Esophagus muscularis mucosa (tissue), 4 donors: ENCODE results near the gene RNF7. TPM values are rescaled to one million over a fixed set of nuclear protein-coding genes. Genes with fewer than 3 reads are reported as not detected.
"Not testable (repeated sequence)": the region's sequence is repeated elsewhere in the genome, so short reads cannot be mapped to it uniquely, and the experiment has no call there.

ENCODE experiments used
- DNase-seq: peaks from one replicate; pipeline ENCODE4 v3.0.0-alpha.2; 2017; ENCODE audit errors: extremely low spot score
- H3K27ac ChIP-seq, 4 donors: fragments of 200-600 bp; sonication (generic); replicated peaks in 1 of 4; 1 replicate in 3 of 4; 2 replicates in 1 of 4; pipeline ENCODE4 v1.5.1; 2016 to 2019; ENCODE audit warnings: mild to moderate bottlenecking in 1 of 4
- H3K27me3 ChIP-seq, 4 donors: fragments of 200-600 bp; sonication (generic); one replicate each; pipeline versions ENCODE4 v1.5.1 to v1.6.0; 2016 to 2019
- H3K36me3 ChIP-seq, 4 donors: fragments of 200-600 bp; sonication (generic); one replicate each; pipeline ENCODE4 v1.5.1; 2016 to 2019
- H3K4me1 ChIP-seq, 4 donors: fragments of 200-600 bp; sonication (generic); one replicate each; pipeline ENCODE4 v1.5.1; 2016 to 2019
- H3K4me3 ChIP-seq, 4 donors: fragments of 200-600 bp; sonication (generic); 1 replicate in 2 of 4; 2 replicates in 2 of 4; pipeline ENCODE4 v1.5.1; 2016 to 2019; ENCODE audit warnings: mild to moderate bottlenecking in 4 of 4, moderate library complexity in 1 of 4
- H3K9me3 ChIP-seq, 4 donors: fragments of 200-600 bp; sonication (generic); 1 replicate in 3 of 4; 2 replicates in 1 of 4; pipeline ENCODE4 v1.5.1; 2016 to 2019
- EP300 ChIP-seq: sonication (generic); formaldehyde crosslinking; IDR thresholded peaks from one replicate; pipeline ENCODE4 v1.6.1; 2017; ENCODE audit warnings: antibody characterized with exemption
- POLR2A ChIP-seq: fragments of 450-650 bp; IDR thresholded peaks from one replicate; pipeline ENCODE4 v1.6.1; 2017; ENCODE audit warnings: antibody characterized with exemption, moderate library complexity, mild to moderate bottlenecking, low read depth
- POLR2AphosphoS5 ChIP-seq, 2 donors: sonication (generic); formaldehyde crosslinking; IDR thresholded peaks; one replicate each; pipeline ENCODE4 v1.6.1; 2017; ENCODE audit warnings: antibody characterized with exemption in 2 of 2
- WGBS: methylation state at CpG from one replicate; pipeline ENCODE4 v1.1.5; 2018; 5-methylcytosine and 5-hydroxymethylcytosine counted together
- intact Hi-C: fragments of 100-400 bp; cut with DNase I; formaldehyde crosslinking; loops from one replicate; pipeline ENCODE4 v1.15.1; 2023
- total RNA-seq, 4 donors: library from RNA; depleted of rRNA; stranded (reverse); fragments of >200 nt; gene quantifications; one replicate each; pipeline versions ENCODE4 v1.1.0 to v1.2.1, GENCODE V29; 2016
- TF ChIP-seq, protein P1 (sequence below), 3 experiments: fragments of 200-600 bp in 2 of 3; fragments of 450-650 bp in 1 of 3; sonication (generic) in 2 of 3; IDR thresholded peaks; one replicate each; pipeline ENCODE4 v1.5.1; 2017 to 2019; ENCODE audit warnings: antibody characterized with exemption in 3 of 3, mild to moderate bottlenecking in 2 of 3, moderate library complexity in 1 of 3

RNF7 gene
- total RNA-seq, 4 donors from 2014 or later = 47.2 to 107 (median 80.2) TPM

GRCh38 chr3:141753399-141753798 lies 15.3 kb downstream of the RNF7 start:
- no peak for DNase-seq
- 100% methylated on average over 3 of the region's 3 CpGs for WGBS
- H3K4me3 ChIP-seq = no peak overlapping the region
- H3K4me1 ChIP-seq = no peaks in the 10 kb centered on the region
- intact Hi-C loops = no loop called here
- H3K27me3 ChIP-seq = no peaks in the 10 kb centered on the region
- TF ChIP-seq POLR2AphosphoS5 (IDR thresholded peaks at IDR 0.05) = no peak
- peaks cover 0 to 34% (median 18%) of the 10 kb centered on the region in 4 donors for H3K36me3 ChIP-seq
- H3K27ac ChIP-seq = no peak overlapping the region
- no peaks in the 10 kb centered on the region for H3K9me3 ChIP-seq

DNA sequence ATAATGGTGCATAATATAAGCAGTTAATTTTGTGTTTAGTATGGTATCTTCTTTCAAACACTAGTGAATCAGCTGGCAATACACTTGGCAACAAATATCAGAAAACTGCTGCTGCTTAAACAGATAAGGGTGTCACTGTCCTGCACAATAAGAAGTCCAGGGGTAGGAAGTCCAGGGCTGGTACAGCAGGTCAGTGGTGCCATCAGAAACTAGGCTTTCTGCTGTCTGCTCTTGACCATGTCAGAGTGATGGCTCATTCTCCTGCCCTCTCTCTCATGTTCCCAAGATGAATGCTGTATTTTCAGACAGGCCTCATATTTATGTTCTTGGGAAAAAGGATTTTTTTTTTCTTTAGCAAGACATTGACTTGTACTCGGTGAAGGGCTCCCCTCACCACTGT lies 15.9 kb downstream of the RNF7 start:
- intact Hi-C loops = no loop called here
- WGBS = 80% methylated on average over 1 of the region's 1 CpG
- no peak for DNase-seq

GRCh38 chr3:141762552-141762951 lies 24.5 kb downstream of the RNF7 start:
- H3K4me3 ChIP-seq, H3K36me3 ChIP-seq, H3K27me3 ChIP-seq, H3K27ac ChIP-seq, H3K4me1 ChIP-seq, H3K9me3 ChIP-seq, intact Hi-C loops, DNase-seq: not testable (repeated sequence)
- WGBS = 87% methylated on average over 13 of the region's 19 CpGs

More for the DNA sequence above, 15.9 kb downstream of the RNF7 start:
- Histone ChIP-seq H3K4me1 (no peaks in the 10 kb centered on the region), H3K27me3 (no peaks in the 10 kb centered on the region), H3K4me3 (no peak overlapping the region), H3K27ac (no peak overlapping the region), H3K36me3 (peaks cover 0 to 28% (median 17%) of the 10 kb centered on the region in 4 donors), H3K9me3 (no peaks in the 10 kb centered on the region)
- TF ChIP-seq POLR2A (no peak), EP300 (no peak), POLR2AphosphoS5 (IDR thresholded peaks at IDR 0.05) (no peak)
- TF ChIP-seq, protein P1, sequence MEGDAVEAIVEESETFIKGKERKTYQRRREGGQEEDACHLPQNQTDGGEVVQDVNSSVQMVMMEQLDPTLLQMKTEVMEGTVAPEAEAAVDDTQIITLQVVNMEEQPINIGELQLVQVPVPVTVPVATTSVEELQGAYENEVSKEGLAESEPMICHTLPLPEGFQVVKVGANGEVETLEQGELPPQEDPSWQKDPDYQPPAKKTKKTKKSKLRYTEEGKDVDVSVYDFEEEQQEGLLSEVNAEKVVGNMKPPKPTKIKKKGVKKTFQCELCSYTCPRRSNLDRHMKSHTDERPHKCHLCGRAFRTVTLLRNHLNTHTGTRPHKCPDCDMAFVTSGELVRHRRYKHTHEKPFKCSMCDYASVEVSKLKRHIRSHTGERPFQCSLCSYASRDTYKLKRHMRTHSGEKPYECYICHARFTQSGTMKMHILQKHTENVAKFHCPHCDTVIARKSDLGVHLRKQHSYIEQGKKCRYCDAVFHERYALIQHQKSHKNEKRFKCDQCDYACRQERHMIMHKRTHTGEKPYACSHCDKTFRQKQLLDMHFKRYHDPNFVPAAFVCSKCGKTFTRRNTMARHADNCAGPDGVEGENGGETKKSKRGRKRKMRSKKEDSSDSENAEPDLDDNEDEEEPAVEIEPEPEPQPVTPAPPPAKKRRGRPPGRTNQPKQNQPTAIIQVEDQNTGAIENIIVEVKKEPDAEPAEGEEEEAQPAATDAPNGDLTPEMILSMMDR (IDR thresholded peaks at IDR 0.05) = no peak

DNA sequence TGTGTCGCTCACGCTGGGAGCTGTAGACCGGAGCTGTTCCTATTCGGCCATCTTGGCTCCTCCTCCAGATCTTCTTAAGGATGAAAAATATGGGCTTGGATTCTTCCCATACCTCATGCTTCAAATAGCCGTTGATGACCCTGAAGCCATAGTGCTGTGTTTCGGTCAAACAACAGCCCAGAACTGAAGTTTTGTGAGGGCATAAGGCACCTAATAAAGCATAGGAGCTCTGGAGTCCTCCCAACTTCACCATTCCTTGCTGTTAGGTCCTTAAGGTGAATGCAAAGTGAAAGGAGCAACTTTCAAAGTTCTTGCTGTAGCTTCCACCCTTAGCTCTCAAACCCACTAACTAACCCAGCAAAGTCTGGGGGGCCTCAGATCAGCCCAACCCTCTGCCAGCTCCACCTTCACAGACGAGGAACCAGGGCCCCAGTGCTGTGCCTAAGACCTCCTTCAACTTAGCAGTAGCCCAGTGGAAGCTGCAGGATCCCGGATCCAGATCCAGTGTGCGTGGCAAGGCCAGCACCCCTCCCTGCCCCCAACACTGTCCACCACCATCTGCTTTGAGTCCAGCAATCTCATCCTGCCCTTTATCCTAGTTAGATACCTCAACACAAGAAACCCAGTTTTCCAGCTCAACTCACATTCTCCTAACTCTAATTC lies 25.1 kb downstream of the RNF7 start, which contains the start of gene GRK7:
Gene GRK7, plus strand, starts transcription at position 321 of the 663 bp plus-strand sequence. CDS start 14,877 bp downstream, outside the sequence.
- no peaks in the 10 kb centered on the region for H3K4me1 ChIP-seq
- no peak within 1 kb of the TSS for H3K27ac ChIP-seq
- no peak for DNase-seq
- H3K4me3 ChIP-seq = no peak within 1 kb of the TSS
- intact Hi-C loops = no loop called here
- H3K9me3 ChIP-seq = no peaks in the 10 kb centered on the region
- no peaks in the 10 kb centered on the region for H3K27me3 ChIP-seq
- no peaks in the 10 kb centered on the region for H3K36me3 ChIP-seq
- 95% methylated on average over 7 of the region's 9 CpGs for WGBS
- no peak for TF ChIP-seq POLR2A
- no peak for TF ChIP-seq POLR2AphosphoS5 (IDR thresholded peaks at IDR 0.05)
- no peak for TF ChIP-seq EP300
- TF ChIP-seq, protein P1 (IDR thresholded peaks at IDR 0.05) = no peak

GRCh38 chr3:141764045-141764444 lies 25.9 kb downstream of the RNF7 start:
- no peak for DNase-seq
- no peaks in the 10 kb centered on the region for H3K4me1 ChIP-seq
- H3K4me3 ChIP-seq = no peak overlapping the region
- no peaks in the 10 kb centered on the region for H3K36me3 ChIP-seq
- H3K27me3 ChIP-seq = no peaks in the 10 kb centered on the region
- H3K27ac ChIP-seq = no peak overlapping the region
- no peaks in the 10 kb centered on the region for H3K9me3 ChIP-seq
- WGBS = 95% methylated on average over 2 of the region's 2 CpGs
- TF ChIP-seq POLR2A (no peak), POLR2AphosphoS5 (IDR thresholded peaks at IDR 0.05) (no peak), EP300 (no peak)
- TF ChIP-seq, protein P1 (IDR thresholded peaks at IDR 0.05) = no peak
- intact Hi-C loops = no loop called here

- Histone ChIP-seq H3K9me3 (no peaks in the 10 kb centered on the region), H3K4me1 (no peaks in the 10 kb centered on the region), H3K27ac (no peak overlapping the region), H3K27me3 (no peaks in the 10 kb centered on the region), H3K36me3 (no peaks in the 10 kb centered on the region), H3K4me3 (no peak overlapping the region)
- intact Hi-C loops = no loop called here
- WGBS = 96% methylated on average over 1 of the region's 1 CpG
- DNase-seq = no peak
- TF ChIP-seq, protein P1 (IDR thresholded peaks at IDR 0.05) = no peak
- no peak for TF ChIP-seq EP300
- no peak for TF ChIP-seq POLR2A
- TF ChIP-seq POLR2AphosphoS5 (IDR thresholded peaks at IDR 0.05) = no peak
Observed at GRCh38 chr3:141764465-141764864, 26.4 kb downstream of the RNF7 start.
